Keratinocyte (primary cell): ENCODE results near the gene PELI1. TPM values are rescaled to one million over a fixed set of nuclear protein-coding genes. Genes with fewer than 3 reads are reported as not detected.

Experiments
- DNase-seq: peaks from one replicate; pipeline ENCODE4 v3.0.0-alpha.2; 2011; ENCODE audit warnings: low read depth, missing footprints, low spot score
- FAIRE-seq: peaks from 2 replicates; lab custom pipeline; 2011; peaks lifted over from hg19 to GRCh38; lab: Jason Lieb, UNC
- H2AFZ ChIP-seq: 2 replicates; pipeline ENCODE4 v1.6.0; 2012; ENCODE audit warnings: low read length, control low read depth, inconsistent platforms; ENCODE audit not compliant: control insufficient read depth
- H3K27ac ChIP-seq: 2 replicates; pipeline ENCODE4 v1.5.1; 2011; ENCODE audit warnings: low read length; ENCODE audit not compliant: control insufficient read depth, insufficient read depth
- H3K27me3 ChIP-seq: 3 replicates; pipeline ENCODE4 v1.6.0; 2011; ENCODE audit warnings: low read length; ENCODE audit not compliant: control insufficient read depth, insufficient read depth; ENCODE audit errors: extremely low read depth
- H3K36me3 ChIP-seq, 2 experiments: 2 replicates in 1 of 2; 3 replicates in 1 of 2; pipeline ENCODE4 v1.5.1; 2011; ENCODE audit warnings: low read length in 2 of 2, mild to moderate bottlenecking in 1 of 2; ENCODE audit not compliant: control insufficient read depth in 2 of 2, insufficient read depth in 2 of 2; ENCODE audit errors: extremely low read depth in 1 of 2
- H3K4me1 ChIP-seq: 3 replicates; pipeline ENCODE4 v1.5.1; 2011; ENCODE audit warnings: low read length; ENCODE audit not compliant: control insufficient read depth, insufficient read depth; ENCODE audit errors: extremely low read depth
- H3K4me2 ChIP-seq: 3 replicates; pipeline ENCODE4 v1.6.0; 2011; ENCODE audit warnings: low read depth, low read length; ENCODE audit not compliant: control insufficient read depth, insufficient read depth; ENCODE audit errors: extremely low read depth
- H3K4me3 ChIP-seq, 3 experiments: fragments of 200-600 bp in 1 of 3; sonication (generic) in 1 of 3; 2 replicates in 2 of 3; 3 replicates in 1 of 3; pipeline ENCODE4 v1.5.1; 2011 to 2016; ENCODE audit warnings: low read length in 3 of 3, mild to moderate bottlenecking in 3 of 3, control low read depth in 2 of 3, inconsistent platforms in 1 of 3, low read depth in 1 of 3, mixed read lengths in 1 of 3, mixed run types in 1 of 3, moderate library complexity in 1 of 3; ENCODE audit not compliant: control insufficient read depth in 2 of 3, insufficient read depth in 2 of 3; ENCODE audit errors: extremely low read depth in 1 of 3
- H3K79me2 ChIP-seq: 2 replicates; pipeline ENCODE4 v1.6.0; 2012; ENCODE audit warnings: low read length; ENCODE audit not compliant: control insufficient read depth, insufficient read depth
- H3K9ac ChIP-seq: 3 replicates; pipeline ENCODE4 v1.6.0; 2011; ENCODE audit warnings: low read length; ENCODE audit not compliant: control insufficient read depth, insufficient read depth; ENCODE audit errors: extremely low read depth
- H3K9me1 ChIP-seq: 3 replicates; pipeline ENCODE4 v1.6.0; 2011; ENCODE audit warnings: low read length; ENCODE audit not compliant: control insufficient read depth, insufficient read depth; ENCODE audit errors: extremely low read depth
- H3K9me3 ChIP-seq: 2 replicates; pipeline ENCODE4 v1.5.1; 2012; ENCODE audit warnings: low read depth, low read length; ENCODE audit not compliant: control insufficient read depth
- H4K20me1 ChIP-seq: 3 replicates; pipeline ENCODE4 v1.6.0; 2011; ENCODE audit warnings: low read length; ENCODE audit not compliant: control insufficient read depth, insufficient read depth; ENCODE audit errors: extremely low read depth
- EZH2 ChIP-seq: IDR thresholded peaks from one replicate; pipeline ENCODE4 v1.6.1; 2012; ENCODE audit warnings: inconsistent platforms, mild to moderate bottlenecking, low read length, moderate library complexity
- dilution Hi-C: fragments of 300-500 bp; cut with MboI; formaldehyde crosslinking; loops from one replicate; pipeline ENCODE4 v1.7.0; 2020; ENCODE audit warnings: low sequenced_read_pairs; ENCODE audit not compliant: extremely low pct_ligation_motif_present
- polyA plus RNA-seq, 5 experiments: library from polyadenylated mRNA; depleted of rRNA in 3 of 5; stranded (reverse) in 3 of 5; stranded (forward) in 1 of 5; unstranded in 1 of 5; fragments of >200 nt; gene quantifications; 1 replicate in 1 of 5; 2 replicates in 3 of 5; 3 replicates in 1 of 5; pipeline versions ENCODE4 v1.2.1 to v1.2.3, GENCODE V29; 2011 to 2012; ENCODE audit warnings: missing spikeins in 2 of 5, low read depth in 1 of 5, low replicate concordance in 1 of 5
- TF ChIP-seq, protein P1 (sequence below), 3 experiments: IDR thresholded peaks in 1 of 3; conservative IDR thresholded peaks in 1 of 3; optimal IDR thresholded peaks in 1 of 3; 2 replicates in 2 of 3; 3 replicates in 1 of 3; pipeline versions ENCODE3 to v1.5.1; 2011; ENCODE audit warnings: low read length in 3 of 3, mild to moderate bottlenecking in 3 of 3, moderate library complexity in 2 of 3, control low read depth in 1 of 3, inconsistent platforms in 1 of 3; ENCODE audit not compliant: insufficient read depth in 2 of 3; ENCODE audit errors: extremely low read depth in 1 of 3

Gene PELI1
- polyA plus RNA-seq, 1 donor (not counting 4 experiments of a cell fraction or from before 2014, with no cell fraction given): 21.2 TPM

DNA sequence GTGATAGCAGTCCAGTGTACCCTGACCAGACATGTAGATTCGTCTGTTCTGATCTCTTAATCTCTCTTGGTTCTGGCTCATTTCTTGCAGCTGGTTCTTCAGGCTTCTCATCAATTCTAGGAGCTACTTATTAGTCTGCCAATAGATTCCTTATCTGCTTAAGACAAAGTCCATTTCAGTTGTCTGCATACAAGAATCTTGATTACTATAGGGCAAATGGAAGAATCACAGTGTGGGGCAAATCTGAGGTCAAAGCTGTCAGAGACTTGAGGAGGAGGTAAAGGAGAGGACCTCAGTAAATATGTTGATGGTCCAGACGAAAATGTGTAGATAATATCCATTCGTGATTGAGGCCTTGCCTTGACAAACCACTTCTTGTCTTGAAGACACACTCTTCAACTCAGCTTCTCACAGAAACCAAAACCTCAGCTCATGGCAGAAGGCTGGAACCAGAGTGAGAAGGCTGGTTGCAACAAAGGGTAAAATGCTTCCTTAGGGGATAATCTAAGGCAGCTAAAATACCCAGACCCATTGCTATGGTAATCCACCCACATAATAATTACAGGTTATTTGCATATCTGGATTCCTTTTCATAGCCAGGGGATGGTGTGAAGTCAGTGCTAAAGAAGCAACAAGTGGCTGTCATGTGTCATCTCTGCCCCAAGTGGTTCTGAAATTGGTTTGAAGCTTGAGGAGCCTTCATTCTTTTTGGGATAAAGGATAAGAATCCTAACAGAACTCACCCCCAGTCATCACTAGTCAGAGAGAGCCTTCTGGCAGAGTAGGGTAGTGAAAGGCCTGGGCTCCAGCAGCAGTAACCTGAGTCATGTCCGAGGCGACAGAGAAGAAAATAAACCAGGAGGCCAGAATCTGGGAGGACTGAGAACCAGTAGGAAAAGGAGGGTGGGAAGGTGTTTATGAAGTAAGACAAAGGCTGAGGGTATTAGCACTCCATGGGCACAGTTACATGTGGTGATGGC, 29.2 kb upstream of the PELI1 start:
- no peak overlapping the region for H2AFZ ChIP-seq
- dilution Hi-C loops: no loop called here
- H3K9me3 ChIP-seq: no peaks in the 10 kb centered on the region
- no peaks in the 10 kb centered on the region for H3K36me3 ChIP-seq
- H3K4me1 ChIP-seq: peaks cover 8% of the 10 kb centered on the region
- no peak overlapping the region for H3K9ac ChIP-seq
- no peak overlapping the region for H3K4me2 ChIP-seq
- no peaks in the 10 kb centered on the region for H3K79me2 ChIP-seq
- FAIRE-seq (no peak), DNase-seq (no peak)
- no peaks in the 10 kb centered on the region for H4K20me1 ChIP-seq
- H3K27ac ChIP-seq: no peak overlapping the region
- no peak overlapping the region for H3K4me3 ChIP-seq
- H3K9me1 ChIP-seq: no peaks in the 10 kb centered on the region
- TF ChIP-seq EZH2: no peak
- TF ChIP-seq, protein P1, sequence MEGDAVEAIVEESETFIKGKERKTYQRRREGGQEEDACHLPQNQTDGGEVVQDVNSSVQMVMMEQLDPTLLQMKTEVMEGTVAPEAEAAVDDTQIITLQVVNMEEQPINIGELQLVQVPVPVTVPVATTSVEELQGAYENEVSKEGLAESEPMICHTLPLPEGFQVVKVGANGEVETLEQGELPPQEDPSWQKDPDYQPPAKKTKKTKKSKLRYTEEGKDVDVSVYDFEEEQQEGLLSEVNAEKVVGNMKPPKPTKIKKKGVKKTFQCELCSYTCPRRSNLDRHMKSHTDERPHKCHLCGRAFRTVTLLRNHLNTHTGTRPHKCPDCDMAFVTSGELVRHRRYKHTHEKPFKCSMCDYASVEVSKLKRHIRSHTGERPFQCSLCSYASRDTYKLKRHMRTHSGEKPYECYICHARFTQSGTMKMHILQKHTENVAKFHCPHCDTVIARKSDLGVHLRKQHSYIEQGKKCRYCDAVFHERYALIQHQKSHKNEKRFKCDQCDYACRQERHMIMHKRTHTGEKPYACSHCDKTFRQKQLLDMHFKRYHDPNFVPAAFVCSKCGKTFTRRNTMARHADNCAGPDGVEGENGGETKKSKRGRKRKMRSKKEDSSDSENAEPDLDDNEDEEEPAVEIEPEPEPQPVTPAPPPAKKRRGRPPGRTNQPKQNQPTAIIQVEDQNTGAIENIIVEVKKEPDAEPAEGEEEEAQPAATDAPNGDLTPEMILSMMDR (optimal IDR thresholded peaks at IDR 0.05 in 1 of 3, IDR thresholded peaks at IDR 0.05 in 1 of 3, conservative IDR thresholded peaks at IDR 0.05 in 1 of 3; ENCODE audit: extremely low read depth in 1 of 3, insufficient read depth in 2 of 3, low read length in 3 of 3): no peak
- no peaks in the 10 kb centered on the region for H3K27me3 ChIP-seq

DNA sequence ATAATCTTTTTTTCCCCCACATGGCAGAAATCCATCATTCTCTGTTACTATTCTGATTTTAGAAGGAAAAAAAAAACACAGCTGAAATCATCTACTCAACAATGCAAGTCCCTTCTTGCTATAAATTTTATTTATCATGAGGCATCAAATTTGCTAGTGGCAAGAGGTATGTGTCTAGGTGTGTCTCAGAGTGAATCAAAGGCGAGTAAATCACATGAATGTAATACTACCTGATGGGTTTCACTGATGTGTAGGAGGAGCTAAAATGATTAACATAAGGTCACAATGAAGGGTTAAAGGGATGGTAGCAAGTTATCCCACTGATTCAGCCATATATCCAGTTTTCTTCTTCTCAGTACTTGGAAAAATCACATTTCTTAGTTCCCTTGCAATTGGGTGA, 24.5 kb upstream of the PELI1 start:
- Histone ChIP-seq H3K4me3 (no peak overlapping the region), H3K36me3 (no peaks in the 10 kb centered on the region), H4K20me1 (no peaks in the 10 kb centered on the region), H3K4me1 (peaks cover 25% of the 10 kb centered on the region), H3K9ac (no peak overlapping the region), H3K9me1 (no peaks in the 10 kb centered on the region), H2AFZ (peak overlapping the region; percentile 56), H3K9me3 (no peaks in the 10 kb centered on the region), H3K27me3 (no peaks in the 10 kb centered on the region), H3K4me2 (peak overlapping the region; percentile 52), H3K79me2 (no peaks in the 10 kb centered on the region), H3K27ac (peak overlapping the region; percentile 67)
- no peak for TF ChIP-seq EZH2
- TF ChIP-seq, protein P1 (optimal IDR thresholded peaks at IDR 0.05 in 1 of 3, IDR thresholded peaks at IDR 0.05 in 1 of 3, conservative IDR thresholded peaks at IDR 0.05 in 1 of 3; ENCODE audit: extremely low read depth in 1 of 3, insufficient read depth in 2 of 3, low read length in 3 of 3): no peak
- peak; percentile 70 for FAIRE-seq
- DNase-seq: peak; percentile 81
- dilution Hi-C loops: no loop called here
